Measurements from ENCODE around the gene ZNF630.
"Not testable (repeated sequence)": the region's sequence is repeated elsewhere in the genome, so short reads cannot be mapped to it uniquely, and the experiment has no call there.

Gene ZNF630

DNA sequence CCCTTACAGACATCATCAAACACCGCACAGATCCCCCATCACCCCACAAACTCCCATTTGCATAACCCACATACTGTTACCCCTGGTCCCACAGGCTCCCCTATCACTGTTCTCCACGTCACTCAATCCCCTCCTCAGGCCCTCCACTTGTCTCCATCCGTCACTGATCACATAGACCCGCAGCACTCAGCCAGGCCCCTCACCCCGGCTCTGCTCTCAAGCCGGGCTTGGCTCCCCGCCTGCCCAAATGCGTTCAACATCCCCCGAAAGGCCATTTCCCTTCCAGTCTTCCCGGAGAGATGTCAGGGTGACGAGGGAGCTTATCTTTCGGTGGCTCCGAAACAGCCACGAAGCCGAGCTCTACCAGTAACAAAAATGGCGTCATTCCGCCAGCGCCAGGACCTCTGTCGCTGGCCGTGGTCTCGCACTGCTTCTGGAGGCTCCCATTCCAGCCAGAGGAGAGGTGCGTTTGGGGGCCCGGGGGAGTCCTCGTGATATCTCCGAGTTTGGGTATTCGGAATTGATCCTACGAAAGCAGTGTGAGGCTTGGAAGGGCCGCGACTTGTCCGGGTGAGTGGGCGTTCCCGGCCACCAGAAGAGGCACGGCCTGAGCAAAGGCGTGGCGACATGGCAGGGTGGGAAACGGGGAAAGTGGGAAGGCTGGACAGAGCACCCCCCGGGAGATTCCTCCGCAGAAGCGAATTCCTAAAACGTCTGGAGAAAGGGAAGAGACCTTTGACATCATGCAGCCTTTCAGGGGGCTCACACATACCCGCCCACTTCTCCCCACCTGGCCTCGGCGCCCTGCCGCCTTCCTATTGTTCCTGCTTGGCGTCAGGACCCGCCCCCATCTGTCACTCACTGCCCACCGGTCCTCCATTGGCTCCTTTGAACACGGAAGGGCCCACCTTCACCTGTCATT lies at the start of gene ZNF630:
TSS of gene ZNF630 (minus strand) at position 577 of the 922 bp plus-strand sequence. CDS start 4,754 bp downstream, outside the sequence.
- DNase-seq (ENCODE audit: low read depth): peak; percentile 19

DNA sequence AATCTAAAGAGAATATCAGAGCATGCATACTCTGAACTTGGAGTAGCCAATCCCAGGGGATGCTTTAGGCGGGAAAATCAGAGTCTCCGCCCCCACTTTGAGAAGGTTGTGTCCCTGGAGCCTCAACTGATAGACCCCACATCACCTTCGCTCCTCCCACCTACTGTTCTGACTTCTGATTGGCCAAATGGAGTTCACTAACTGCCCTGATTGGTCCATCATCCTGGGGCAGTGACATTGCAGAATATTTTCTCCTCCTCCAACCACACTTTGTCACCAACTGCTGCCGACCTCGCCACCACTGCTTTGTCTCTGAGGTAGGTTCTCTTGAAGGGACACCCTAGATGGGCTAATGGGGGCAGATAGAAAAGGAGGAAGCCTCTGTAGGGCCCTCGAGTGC lies 36.3 kb upstream of the ZNF630 start:
- DNase-seq (ENCODE audit: low read depth): no peak

DNA sequence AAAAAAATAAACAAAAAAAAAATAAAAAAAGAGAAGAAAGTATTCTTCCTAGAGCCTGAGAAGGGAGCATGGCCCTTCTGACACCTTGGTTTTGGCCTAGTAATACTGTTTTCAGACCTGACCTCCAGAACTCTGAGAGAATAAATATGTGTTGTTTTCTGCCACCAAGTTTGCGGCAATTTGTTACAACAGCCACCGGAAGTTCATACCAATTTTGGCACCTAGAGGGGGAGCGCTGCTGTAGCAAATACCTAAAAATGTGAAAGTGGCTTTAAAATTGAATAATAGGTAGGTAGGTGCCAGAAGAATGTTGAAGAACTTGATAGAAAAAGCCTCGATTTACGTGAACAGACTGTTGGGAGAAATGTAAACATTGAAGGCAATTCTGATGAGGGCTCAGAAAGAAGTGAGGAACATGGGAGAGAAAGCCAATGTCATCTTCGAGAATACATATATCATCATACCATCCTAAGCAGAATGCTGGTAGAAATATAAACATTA lies 31.5 kb upstream of the ZNF630 start:
- DNase-seq (ENCODE audit: low read depth): no peak

DNA sequence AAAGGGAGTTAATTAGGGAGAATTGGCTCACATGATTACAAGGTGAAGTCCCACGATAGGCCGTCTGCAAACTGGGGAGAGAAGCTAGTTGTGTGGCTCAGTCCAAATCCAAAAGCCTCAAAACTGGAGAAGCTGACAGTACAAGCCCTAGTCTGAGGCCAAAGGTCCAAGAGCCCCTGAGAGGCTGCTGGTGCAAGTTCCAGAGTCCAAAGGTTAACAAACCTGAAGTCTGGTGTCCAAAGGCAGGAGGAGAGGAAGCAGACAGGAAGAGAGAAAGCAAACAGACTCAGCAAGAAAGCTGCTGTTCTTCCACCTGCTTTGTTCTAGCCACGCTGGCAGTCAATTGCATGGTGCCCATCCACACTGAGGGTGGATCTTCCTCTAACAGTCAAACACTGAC lies 30.0 kb upstream of the ZNF630 start:
- no peak for DNase-seq (ENCODE audit: low read depth)

DNA sequence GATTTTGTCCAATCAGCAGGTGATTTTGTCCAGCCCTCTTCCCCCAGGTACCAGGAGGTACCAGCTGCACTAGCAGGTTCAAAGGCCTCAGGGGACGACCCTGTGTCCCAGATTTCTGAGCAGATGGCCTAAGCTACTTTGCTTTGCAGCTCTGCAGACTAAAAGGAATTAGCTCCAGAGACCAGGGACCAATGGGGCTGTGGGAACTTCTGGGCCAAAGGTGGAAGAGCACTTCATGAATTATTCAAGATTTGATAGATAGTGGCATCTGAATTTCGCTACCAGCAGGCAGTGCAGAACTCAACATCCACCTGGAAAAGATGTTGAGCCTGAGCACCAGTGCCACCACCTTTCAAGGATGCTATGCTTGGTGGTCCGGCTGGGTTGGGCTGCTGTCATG lies 21.1 kb upstream of the ZNF630 start:
- not testable (repeated sequence) for DNase-seq (ENCODE audit: low read depth)

DNA sequence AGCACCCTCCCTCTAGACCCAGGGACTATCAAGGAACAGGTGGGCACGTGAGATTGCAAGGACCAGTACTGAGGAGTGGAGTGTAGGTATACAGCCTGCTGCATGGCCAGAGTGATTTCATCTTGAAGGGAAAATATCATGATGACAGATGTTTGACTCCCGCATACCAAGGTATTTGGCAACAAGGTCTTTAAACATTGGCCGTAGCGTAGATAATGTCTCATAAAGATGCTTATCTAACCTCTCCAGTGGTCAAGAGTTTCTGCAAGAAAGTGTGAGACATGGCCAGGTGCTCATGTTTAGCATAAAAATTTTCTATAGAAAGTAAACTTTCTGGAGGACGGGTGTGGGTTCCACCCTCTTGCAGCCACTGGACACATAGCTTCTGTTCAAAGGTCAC lies 18.7 kb upstream of the ZNF630 start:
- DNase-seq (ENCODE audit: low read depth): no peak

DNA sequence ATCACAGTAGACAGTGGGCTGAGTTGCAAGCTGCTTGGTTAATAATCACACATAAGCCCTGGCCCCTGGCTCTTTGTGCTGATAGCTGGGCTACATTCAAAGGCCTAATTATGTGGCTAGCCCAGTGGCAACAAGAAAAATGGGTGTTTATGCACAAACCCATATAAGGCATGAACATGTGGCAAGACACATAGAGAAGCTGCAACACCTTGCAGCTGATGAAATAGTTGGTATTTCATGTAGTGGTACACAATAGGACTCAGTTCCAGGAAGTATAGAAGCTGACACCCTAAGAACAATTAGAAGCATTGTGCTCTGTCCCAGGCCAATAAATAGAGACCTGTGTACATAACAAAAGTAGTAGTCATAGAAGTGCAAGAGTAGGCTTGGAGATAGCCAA lies 14.6 kb upstream of the ZNF630 start:
- no peak for DNase-seq (ENCODE audit: low read depth)

DNA sequence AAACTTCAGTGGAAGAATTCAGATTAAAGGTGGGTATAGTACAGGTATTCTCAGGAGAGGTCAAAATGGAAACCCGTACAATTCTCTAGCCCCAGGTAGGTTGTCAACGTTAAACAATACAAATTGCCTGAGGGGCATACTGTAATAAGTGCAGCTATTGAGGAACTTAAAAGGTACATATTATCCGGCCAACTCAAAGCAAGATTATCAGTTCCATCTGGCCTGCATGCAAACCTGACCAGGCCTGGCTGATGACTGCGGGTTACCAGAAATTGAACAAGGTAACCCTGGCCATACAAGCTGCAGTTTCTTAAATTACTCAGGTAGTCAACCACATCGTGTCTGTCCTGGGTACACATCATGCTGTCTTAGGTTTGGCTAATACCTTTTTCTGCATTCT lies 12.3 kb upstream of the ZNF630 start:
- no peak for DNase-seq (ENCODE audit: low read depth)

DNA sequence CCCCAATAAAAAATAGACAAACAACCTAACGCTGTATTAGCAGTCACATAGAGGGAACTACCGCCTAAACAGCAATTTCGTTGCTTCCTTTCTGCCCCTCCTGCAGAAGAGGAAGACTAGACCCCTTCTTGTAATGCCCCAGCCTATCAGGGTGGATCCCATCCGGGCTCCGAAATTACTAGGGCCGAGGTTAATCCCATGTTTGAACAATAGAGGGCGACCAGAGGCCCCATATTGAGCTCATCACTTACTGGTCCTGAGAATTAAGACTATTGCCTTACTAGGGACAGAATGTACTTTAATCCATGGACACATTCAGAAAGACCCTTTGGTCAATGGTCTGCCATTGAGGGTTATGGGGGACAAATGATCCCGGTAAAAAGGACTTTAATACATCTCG lies 11.8 kb upstream of the ZNF630 start:
- no peak for DNase-seq (ENCODE audit: low read depth)

DNA sequence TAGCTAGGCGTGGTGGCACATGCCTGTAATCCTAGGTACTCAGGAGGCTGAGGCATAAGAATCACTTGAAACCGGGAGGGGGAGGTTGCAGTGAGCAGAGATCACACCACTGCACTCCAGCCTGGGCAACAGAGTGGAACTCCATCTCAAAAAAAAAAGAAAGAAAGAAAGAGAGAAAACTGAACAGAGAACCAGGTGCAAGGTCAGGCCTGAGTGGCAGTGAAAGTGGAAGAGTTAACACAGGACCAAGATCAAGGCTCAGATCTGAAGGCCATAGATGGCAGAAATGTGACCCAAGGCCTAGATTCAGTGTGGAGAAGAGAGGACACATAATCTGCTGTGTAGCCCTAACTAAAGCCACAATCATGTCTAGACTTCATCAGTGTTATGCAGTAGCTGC lies 4.9 kb upstream of the ZNF630 start:
- no peak for DNase-seq (ENCODE audit: low read depth)

DNA sequence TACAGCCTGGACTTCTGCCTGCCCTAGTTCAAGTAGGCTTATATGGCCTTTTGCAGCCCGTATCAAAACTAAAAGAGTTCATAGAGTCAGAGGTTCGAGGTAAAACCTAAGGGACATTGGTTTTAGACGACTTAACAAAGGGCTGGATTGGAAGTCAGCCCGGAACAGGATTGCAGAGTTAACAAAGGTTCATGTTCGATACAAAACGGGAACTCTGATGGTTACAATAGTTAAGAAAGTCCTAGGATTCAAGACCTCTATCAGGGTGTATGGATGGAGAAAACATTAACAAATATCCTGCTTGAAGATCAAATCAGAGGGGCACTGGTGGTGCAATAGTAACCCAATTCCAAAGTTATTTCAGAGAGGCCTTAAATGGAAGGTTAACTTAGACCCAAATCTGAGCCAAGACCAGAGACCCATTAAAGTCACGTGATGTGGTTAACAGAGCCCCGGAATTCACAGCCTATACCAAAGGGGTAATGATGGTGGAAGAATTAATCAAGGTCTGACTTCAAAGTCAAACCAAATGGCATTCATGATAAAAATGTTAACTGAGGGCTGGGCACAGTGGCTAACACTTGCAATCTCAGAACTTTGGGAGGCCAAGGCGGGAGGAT lies 656 bp upstream of the ZNF630 start:
- DNase-seq (ENCODE audit: low read depth): no peak

DNA sequence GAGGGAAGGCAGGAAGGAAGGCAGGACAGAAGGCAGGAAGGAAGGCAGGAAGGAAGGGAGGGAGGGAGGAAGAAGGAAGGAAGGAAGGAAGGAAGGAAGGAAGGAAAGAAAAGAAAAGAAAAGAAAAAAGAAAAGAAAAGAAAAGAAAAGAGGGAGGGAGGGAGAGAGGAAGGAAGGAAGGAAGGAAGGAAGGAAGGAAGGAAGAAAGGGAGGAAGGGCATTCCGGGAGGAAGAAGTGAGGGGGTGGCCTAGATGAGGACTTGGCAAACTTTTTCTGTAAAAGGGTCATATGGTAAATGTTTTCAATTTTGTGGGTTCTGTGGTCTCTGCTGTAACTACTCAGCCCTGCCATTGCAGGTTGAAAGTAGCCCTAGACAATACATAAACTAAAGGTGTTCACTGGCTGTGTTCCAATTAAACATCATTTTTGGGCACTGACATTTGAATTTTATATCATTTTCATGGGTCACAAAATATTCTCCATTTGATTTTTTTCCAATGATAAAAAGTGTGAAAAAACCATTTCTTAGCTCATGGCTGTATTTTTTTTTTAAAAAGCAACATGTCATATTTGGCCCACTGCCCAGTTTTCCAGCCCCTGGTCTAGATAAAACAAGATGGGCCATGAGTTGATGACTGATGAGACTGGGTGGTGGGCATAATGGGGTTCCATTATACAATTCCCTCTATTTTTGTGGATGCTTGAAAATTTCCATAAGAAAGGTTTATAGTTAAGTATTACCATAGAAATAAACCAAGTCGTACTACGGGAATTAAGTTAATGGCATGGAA lies 3.1 kb downstream of the ZNF630 start:
- no peak for DNase-seq (ENCODE audit: low read depth)

DNA sequence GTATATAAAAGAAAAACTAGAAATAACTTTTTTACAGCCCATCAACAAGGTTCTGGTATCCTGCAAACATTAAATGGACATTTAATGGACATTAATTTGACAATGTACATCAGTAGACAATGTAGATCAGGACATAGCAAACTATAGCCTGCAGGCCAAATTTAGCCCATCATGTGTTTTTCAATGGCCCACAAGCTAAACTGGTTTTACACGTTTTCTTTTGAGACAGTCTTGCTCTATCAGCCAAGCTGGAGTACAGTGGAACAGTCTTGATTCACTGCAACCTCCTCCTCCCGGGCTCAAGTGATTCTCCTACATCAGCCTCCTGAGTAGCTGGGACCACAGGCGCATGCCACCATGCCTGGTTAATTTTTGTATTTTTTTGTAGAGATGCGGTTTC lies 7.2 kb downstream of the ZNF630 start:
- DNase-seq (ENCODE audit: low read depth): no peak

DNA sequence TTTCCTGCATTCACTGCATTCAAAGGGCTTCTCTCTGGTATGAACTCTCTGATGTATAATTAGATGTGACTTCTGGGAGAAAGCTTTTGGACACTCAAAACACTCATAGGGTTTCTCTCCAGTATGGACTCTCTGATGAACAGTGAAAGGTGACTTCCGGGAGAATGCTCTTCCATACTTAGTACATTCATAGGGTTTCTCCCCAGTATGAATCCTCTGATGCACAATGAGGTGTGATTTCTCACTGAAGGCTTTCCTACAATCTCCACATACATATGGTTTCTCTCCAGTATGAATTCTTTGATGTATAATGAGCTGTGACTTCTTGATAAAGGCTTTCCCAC lies 12.2 kb downstream of the ZNF630 start:
- no peak for DNase-seq (ENCODE audit: low read depth)

DNA sequence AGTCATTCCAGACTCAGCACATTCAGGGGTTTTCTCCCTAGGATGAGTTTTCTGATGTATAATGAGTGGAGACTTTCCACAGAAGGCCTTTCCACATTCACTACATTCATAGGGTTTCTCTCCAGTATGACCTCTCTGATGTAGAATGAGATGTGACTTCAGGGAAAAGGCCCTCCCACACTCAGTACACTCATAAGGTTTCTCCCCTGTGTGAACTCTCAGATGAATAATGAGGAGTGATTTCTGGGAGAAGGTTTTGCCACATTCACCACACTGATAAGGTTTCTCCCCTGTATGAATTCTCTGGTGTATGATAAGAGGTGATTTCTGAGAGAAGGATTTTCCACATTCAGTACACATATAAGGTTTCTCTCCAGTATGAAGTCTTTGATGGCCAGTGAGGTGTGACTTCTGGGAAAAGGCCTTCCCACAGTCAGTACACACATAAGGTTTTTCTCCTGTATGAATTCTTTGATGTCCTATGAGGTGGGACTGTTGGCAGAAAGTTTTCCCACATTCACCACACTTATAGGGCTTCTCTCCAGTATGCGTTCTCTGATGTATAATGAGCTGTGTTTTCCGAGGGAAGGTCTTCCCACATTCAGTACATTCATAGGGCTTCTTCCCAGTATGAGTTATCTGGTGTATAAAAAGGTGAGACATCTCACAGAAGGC lies 12.7 kb downstream of the ZNF630 start:
- no peak for DNase-seq (ENCODE audit: low read depth)

DNA sequence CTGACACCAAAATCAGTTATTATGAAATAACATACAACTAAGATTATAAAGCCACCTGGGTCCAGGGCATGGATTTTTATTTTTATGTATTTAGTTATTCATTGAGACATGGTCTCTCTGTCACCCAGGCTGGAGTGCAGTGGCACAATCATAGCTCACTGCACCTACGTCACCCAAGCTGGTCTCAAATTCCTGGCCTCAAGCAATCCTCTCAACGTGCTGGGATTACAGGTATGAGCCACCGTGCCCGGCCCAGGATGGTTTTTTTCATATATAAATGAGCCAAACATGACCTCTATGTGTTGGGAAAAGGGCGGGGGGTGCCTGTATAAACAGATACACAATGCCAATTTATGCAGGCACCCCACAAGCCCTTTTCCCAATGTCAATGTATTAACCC lies 24.6 kb downstream of the ZNF630 start:
- no peak for DNase-seq (ENCODE audit: low read depth)

DNA sequence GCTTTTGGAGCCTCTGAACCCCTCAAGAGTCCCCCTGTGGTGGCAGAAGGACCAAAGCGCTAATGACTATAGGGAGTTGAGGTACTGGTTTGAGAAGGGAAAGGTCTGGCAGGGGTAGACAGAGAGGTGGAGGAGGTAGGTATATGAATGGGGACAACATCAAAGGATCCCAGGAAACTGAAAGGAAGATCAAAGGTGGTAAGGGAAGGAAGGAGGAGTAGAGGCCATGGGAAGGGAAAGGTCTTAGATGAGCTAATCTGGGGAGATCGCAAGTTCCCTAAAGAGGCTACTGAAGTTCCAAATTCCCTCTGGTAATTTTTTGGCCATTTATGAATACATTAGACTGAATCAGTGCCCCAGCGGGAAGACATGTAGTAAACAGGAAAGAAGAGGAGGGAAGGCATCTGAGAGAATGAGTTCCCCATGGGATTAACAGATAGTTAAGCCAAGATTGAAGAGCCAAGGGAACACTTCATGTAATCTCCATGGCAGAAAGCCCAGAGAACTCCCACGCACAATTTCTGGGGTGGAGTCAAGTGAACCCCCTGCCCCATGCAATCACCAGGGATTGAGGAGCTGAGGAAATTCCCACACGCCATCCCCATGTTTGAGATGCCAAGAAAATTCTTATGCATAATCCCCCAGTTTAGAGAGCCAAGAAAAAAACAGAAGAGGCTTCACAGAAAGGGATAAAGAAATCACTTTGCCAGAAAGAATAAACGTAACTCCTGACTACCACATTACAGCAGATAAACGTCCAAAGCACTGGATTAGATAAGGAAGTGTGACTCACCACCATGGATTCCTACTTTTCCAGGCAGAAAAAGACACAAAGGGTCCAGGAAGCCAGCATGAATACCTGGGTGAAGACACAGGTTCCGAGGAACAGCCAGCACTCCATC lies 25.8 kb downstream of the ZNF630 start:
- no peak for DNase-seq (ENCODE audit: low read depth)

DNA sequence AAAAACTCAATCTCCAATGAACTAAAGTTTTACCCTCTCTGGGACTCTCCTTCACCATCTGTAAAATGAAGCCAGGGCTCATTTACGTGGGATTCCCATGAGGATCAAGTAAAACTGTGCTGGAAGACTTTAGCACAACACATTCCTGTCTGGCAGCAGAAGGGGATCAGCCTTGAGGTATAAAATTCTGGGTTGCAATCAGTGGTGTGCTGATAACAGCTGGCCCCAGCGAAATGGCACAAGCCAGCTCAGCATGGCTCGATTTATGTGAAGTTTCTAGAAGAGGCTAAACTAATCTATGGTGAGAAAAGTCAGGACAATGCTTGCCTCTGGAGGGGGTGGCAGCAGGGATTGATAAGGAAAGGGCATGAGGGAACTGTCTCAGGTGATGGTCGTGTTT lies 28.4 kb downstream of the ZNF630 start:
- no peak for DNase-seq (ENCODE audit: low read depth)

DNA sequence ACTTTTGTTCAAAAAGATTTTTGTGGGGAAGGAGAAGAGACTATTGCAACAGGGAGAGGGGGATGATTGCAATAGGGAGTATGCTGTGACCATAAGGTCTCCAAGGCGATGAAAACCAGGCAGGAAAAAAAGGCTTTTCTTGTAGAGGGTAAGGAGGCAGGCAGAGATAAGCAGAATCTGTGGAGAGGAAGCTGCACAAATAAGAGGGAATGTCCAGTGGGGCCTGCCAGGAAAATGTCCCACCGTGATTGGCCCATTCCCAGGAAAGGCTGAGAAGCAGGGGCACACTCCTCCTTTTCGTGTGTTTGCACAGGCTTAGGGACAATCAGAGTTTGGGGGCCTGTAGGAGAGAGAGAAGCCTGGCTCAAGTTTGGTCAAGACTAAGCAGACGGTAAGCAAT lies 35.5 kb downstream of the ZNF630 start:
- DNase-seq (ENCODE audit: low read depth): no peak

DNA sequence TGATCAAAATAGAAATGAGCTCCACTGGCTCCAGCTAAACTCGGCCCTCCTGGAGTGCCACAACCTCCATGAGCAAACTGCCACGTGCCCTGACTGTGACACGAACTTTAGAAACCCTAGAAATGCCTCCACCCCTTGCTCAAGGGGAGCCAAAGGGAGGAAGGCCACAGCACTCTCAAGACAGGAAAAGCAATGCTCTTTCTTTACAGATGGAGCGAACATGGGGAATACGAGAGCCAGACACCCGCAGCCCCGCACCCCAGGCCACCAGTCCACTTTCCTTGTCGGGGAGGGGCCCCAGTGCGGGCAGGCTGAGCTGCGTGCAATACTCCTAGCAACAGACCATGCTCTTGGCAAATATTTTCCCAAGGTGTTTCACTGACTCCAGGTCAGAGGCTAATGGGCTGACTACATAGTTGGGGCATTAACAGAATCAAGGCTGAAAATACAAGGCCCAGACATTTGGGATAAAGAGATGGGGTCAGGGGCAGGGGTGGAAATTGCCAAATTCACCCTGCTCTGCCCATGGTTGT lies 40.7 kb downstream of the ZNF630 start:
- not testable (repeated sequence) for DNase-seq (ENCODE audit: low read depth)

DNA sequence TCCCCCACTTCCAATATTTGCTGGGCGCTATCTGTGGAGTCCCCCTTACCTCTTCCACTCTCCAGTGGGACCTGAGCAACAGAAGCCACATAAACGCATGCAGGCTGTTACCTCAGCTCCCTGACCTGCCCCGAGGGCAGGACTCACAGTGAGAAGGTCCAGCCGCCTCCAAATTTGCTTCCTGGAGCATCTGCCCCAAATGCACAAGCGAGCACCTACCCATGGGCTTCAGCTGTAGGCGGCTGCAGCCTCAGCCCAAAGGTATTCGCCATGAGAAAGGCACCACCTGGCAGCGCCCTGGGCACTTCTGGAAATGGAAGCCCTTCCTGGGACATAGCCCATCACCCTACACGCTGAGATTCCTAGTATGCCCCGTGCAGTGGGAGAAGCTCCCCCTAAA lies 41.2 kb downstream of the ZNF630 start:
- no peak for DNase-seq (ENCODE audit: low read depth)
